Kidney (tissue), 14 donors: ENCODE results near the gene CWC15. TPM values are rescaled to one million over a fixed set of nuclear protein-coding genes. Genes with fewer than 3 reads are reported as not detected.
"Not testable (repeated sequence)": the region's sequence is repeated elsewhere in the genome, so short reads cannot be mapped to it uniquely, and the experiment has no call there.

ENCODE experiments used
- DNase-seq, 5 donors: peaks; one replicate each; pipeline ENCODE4 v3.0.0-alpha.2; 2013 to 2020
- FAIRE-seq: peaks from 2 replicates; lab custom pipeline; 2012; peaks lifted over from hg19 to GRCh38; lab: Jason Lieb, UNC
- H3K27ac ChIP-seq, 2 donors: one replicate each; pipeline ENCODE4 v1.7.0; 2013; ENCODE audit warnings: low read depth in 2 of 2, low read length in 2 of 2, inconsistent platforms in 1 of 2
- H3K27me3 ChIP-seq: one replicate; pipeline ENCODE4 v1.7.1; 2013; ENCODE audit warnings: low read length, inconsistent platforms; ENCODE audit not compliant: control insufficient read depth, insufficient read depth
- H3K36me3 ChIP-seq, 3 donors: one replicate each; pipeline versions ENCODE4 v1.7.0 to v1.7.1; 2013; ENCODE audit warnings: low read length in 3 of 3, control low read depth in 1 of 3, inconsistent platforms in 1 of 3; ENCODE audit not compliant: insufficient read depth in 3 of 3, control insufficient read depth in 2 of 3
- H3K4me1 ChIP-seq, 3 donors: one replicate each; pipeline versions ENCODE4 v1.7.0 to v1.7.1; 2013; ENCODE audit warnings: low read length in 3 of 3, inconsistent platforms in 1 of 3, low read depth in 1 of 3; ENCODE audit not compliant: control insufficient read depth in 2 of 3, insufficient read depth in 2 of 3
- H3K4me3 ChIP-seq, 3 donors: one replicate each; pipeline versions ENCODE4 v1.7.0 to v1.8.1; 2013; ENCODE audit warnings: low read length in 3 of 3, control low read depth in 1 of 3, inconsistent platforms in 1 of 3
- H3K9ac ChIP-seq, 3 donors: one replicate each; pipeline versions ENCODE4 v1.7.0 to v1.7.1; 2013; ENCODE audit warnings: low read length in 3 of 3, control low read depth in 1 of 3, inconsistent platforms in 1 of 3
- H3K9me3 ChIP-seq, 3 donors: one replicate each; pipeline versions ENCODE4 v1.7.0 to v1.7.1; 2013; ENCODE audit warnings: low read length in 3 of 3, control low read depth in 1 of 3, inconsistent platforms in 1 of 3; ENCODE audit not compliant: control insufficient read depth in 2 of 3, insufficient read depth in 1 of 3
- CTCF ChIP-seq: IDR thresholded peaks from 3 replicates; pipeline ENCODE4 v1.5.1; 2012; ENCODE audit warnings: mild to moderate bottlenecking, moderate library complexity, borderline replicate concordance; ENCODE audit not compliant: insufficient read depth; ENCODE audit errors: extremely low read depth
- intact Hi-C: fragments of 100-400 bp; cut with DNase I; formaldehyde crosslinking; loops from one replicate; pipeline ENCODE4 v1.11.1; 2022
- polyA plus RNA-seq: library from polyadenylated mRNA; stranded (reverse); fragments of 350-450 nt; fragmentation: Illumina TruSeq; extraction: RNeasy Lipid Tissue Mini Kit (QIAGEN cat#74804); gene quantifications from one replicate; pipeline ENCODE4 v1.2.3, GENCODE V29; 2014; ENCODE audit warnings: low read depth, low replicate concordance; ENCODE audit not compliant: insufficient read depth
- total RNA-seq: library from RNA; stranded (reverse); fragmentation: NEBNext Ultra II Directional; extraction: Animal tissue kit (Norgen Biotek cat#: 25700); gene quantifications from one replicate; pipeline ENCODE4 v1.2.1, GENCODE V29; 2021
- donor health status: control.
- donor health status: control.
- donor health status: control.
- donor health status: control.
- donor health status: control.
- donor health status: DM: yes; HTN: yes; CAD: no.
- donor health status: Normal renal cell carcinoma (clear cell type).

CWC15 gene
- total and polyA plus RNA-seq, 2 donors from 2014 or later = 61.7 to 87.5 TPM

DNA sequence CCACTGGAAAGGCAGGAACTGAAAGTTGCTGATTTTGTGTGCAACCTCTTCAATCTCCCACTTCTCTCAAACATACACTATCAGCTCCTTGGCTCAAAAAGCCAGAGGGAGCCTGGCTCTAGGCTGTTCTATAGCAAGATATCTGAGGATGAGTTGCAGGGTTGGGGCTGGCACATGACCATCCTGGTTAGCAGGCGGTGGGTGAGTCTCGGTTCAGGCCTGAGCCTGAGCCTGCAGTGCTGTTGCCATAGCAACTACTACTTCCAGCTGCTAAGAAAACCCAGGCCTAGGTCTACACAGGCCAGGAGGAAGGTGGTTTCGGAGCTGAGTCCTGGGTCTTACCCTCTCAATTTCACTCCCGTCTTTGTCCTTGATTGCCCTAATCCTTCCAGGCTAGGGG lies 39.0 kb downstream of the CWC15 start:
- Histone ChIP-seq H3K36me3 (no peaks in the 10 kb centered on the region), H3K27ac (peak overlapping the region in 1 of 2 donors; percentile 73), H3K4me3 (no peak overlapping the region), H3K4me1 (peaks cover 0 to 16% (median 11%) of the 10 kb centered on the region in 3 donors), H3K9me3 (no peaks in the 10 kb centered on the region), H3K9ac (no peak overlapping the region), H3K27me3 (no peaks in the 10 kb centered on the region)
- DNase-seq = peak in 1 of 5 donors; percentile 38
- no peak for FAIRE-seq
- intact Hi-C loops = no loop called here
- TF ChIP-seq CTCF = no peak

DNA sequence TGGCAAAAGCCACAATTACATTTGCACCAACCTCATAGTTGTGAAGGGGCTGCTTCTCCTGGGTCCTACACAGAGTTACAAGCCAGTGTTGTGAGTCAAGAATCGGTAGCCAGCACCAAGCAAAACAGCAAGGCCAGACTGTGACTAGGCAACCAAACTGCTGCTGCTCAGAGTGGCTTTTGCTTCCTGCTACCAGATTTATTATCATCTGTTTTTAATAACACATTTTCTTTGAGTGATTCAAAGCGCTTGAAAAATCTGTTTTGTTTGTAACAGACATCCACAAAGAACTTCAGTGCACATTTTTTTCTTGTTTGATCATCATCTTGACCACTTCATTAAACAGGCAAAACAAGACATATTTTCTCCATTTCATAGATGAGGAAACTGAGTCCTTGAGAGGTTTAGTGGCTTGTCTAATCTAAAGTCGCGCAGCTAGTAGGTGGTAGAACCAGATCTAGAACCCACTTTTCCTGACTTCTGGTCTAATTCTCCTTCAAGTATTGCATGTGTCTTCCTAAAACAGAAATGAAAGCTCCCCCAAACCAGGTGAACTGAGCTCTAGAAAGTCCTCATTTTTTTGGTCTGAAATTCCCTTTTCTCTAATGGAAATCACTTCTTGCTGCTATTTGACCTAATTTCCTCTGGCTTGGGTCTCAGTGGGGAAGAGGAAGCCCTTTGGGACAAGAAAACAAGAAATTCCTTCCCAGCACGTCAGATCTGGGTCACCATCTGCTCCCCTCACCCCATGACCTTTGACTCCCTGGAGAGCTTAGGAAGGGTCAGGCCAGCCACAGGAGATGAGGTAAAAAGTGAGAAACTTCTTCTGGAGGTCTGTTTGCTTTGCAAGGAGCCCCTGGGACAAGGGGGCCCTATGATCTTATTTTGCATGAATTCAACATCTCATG lies 39.9 kb downstream of the CWC15 start:
- FAIRE-seq = no peak
- no peaks in the 10 kb centered on the region for H3K36me3 ChIP-seq
- peak overlapping the region in 1 of 2 donors; percentile 81 for H3K27ac ChIP-seq
- no peaks in the 10 kb centered on the region for H3K27me3 ChIP-seq
- intact Hi-C loops = no loop called here
- no peak for TF ChIP-seq CTCF
- DNase-seq = peak in 2 of 5 donors; percentile 19 to 60
- no peak overlapping the region for H3K9ac ChIP-seq
- H3K9me3 ChIP-seq = no peaks in the 10 kb centered on the region
- H3K4me3 ChIP-seq = no peak overlapping the region
- peaks cover 0 to 17% (median 16%) of the 10 kb centered on the region in 3 donors for H3K4me1 ChIP-seq

DNA sequence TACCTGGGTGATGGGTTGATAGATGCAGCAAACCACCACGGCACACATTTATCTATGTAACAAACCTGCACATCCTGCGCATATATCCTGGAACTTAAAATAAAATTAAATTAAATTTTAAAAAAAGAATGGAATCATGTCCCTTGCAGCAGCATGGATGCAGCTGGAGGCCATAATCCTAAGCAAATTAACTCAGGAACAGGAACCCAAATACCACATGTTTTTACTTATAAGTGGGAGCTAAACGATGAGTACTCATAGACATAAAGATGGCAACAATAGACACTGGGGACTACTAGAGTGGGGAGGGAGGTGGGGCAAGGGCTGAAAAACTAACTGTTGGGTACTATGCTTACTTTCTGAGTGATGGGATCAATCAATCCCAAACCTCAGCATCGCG lies 40.9 kb downstream of the CWC15 start:
- Histone ChIP-seq H3K36me3 (no peaks in the 10 kb centered on the region), H3K9ac (no peak overlapping the region), H3K27me3 (no peaks in the 10 kb centered on the region), H3K9me3 (no peaks in the 10 kb centered on the region), H3K4me1 (peaks cover 3 to 24% (median 19%) of the 10 kb centered on the region in 3 donors), H3K27ac (no peak overlapping the region), H3K4me3 (no peak overlapping the region)
- FAIRE-seq (no peak), DNase-seq (no peak)
- TF ChIP-seq CTCF = no peak
- intact Hi-C loops = no loop called here

GRCh38 chr11:94932072-94932471 lies 41.3 kb downstream of the CWC15 start:
- intact Hi-C loops, FAIRE-seq, DNase-seq, H3K4me3 ChIP-seq, H3K9ac ChIP-seq, H3K27ac ChIP-seq, H3K9me3 ChIP-seq, H3K36me3 ChIP-seq, H3K27me3 ChIP-seq: not testable (repeated sequence)
- H3K4me1 ChIP-seq = peaks cover 6 to 28% (median 23%) of the 10 kb centered on the region in 3 donors
